Nephron progenitor cell (in vitro differentiated cells): Measurements from ENCODE around the gene TAX1BP1.

ENCODE experiments used
- DNase-seq: peaks from one replicate; pipeline ENCODE4 v3.0.0; 2021
- H3K27ac Mint-ChIP-seq: 2 replicates; pipeline ENCODE4 v1.8.0; 2021; ENCODE audit warnings: mild to moderate bottlenecking, moderate library complexity, mixed read lengths
- H3K27me3 Mint-ChIP-seq: 2 replicates; pipeline ENCODE4 v1.8.0; 2021; ENCODE audit warnings: mild to moderate bottlenecking, low read depth, mixed read lengths; ENCODE audit not compliant: poor library complexity
- H3K36me3 Mint-ChIP-seq: 2 replicates; pipeline ENCODE4 v1.8.0; 2021; ENCODE audit warnings: low read depth, mixed read lengths
- H3K4me1 Mint-ChIP-seq: 2 replicates; pipeline ENCODE4 v1.8.0; 2021; ENCODE audit warnings: mixed read lengths
- H3K4me3 Mint-ChIP-seq: 2 replicates; pipeline ENCODE4 v1.8.0; 2021; ENCODE audit warnings: mild to moderate bottlenecking, moderate library complexity, mixed read lengths
- H3K9me3 Mint-ChIP-seq: 2 replicates; pipeline ENCODE4 v1.8.0; 2021; ENCODE audit warnings: mild to moderate bottlenecking, moderate library complexity, mixed read lengths
- CTCF ChIP-seq: fragments of 200-600 bp; sonication (generic); IDR thresholded peaks from 2 replicates; pipeline ENCODE4 v1.5.0; 2021; ENCODE audit warnings: antibody characterized with exemption

TAX1BP1 gene

DNA sequence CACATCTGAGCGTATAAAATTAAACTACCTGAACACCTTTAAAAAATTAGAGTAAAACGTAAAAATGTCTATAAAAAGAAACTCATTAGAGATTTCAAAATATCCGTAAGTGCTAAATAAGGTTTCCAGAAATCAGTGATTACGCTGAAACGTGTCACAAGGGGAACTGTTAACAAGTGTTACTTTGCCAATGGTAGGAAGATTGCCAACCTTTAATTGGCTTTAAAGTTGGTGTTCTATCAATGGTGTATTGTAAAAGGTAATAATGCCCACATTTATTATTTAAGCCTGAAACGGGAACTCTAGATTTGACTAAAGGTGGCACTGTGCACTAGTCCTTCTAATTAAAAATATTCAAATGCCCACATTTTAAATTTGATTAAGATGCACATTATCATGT is 39.5 kb upstream of the TAX1BP1 start:
- H3K27ac Mint-ChIP-seq: no peak overlapping the region
- H3K4me1 Mint-ChIP-seq: no peaks in the 10 kb centered on the region
- H3K36me3 Mint-ChIP-seq: no peaks in the 10 kb centered on the region
- H3K4me3 Mint-ChIP-seq: no peak overlapping the region
- H3K27me3 Mint-ChIP-seq: peaks cover 10% of the 10 kb centered on the region
- no peak for TF ChIP-seq CTCF
- H3K9me3 Mint-ChIP-seq: no peaks in the 10 kb centered on the region
- DNase-seq: no peak

DNA sequence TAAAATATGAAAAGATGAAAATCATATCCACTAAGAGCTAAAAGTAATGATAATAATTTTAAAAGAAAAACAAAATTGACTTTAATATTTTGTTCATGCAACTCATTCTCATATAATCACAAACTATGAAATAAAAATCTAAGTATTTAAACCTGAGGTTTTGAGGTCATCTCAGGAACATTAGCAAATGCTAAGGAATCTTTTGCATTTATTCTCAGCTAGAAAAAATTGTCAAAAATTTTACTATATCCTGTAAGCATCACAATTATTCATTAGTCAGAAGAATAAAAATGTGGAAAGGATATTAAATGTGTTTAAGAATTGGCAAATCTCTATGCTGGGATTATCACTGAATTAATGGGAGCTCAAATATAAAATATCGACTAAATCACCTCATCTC is 36.8 kb upstream of the TAX1BP1 start:
- no peaks in the 10 kb centered on the region for H3K4me1 Mint-ChIP-seq
- no peaks in the 10 kb centered on the region for H3K36me3 Mint-ChIP-seq
- H3K9me3 Mint-ChIP-seq: no peaks in the 10 kb centered on the region
- TF ChIP-seq CTCF: no peak
- peaks cover 8% of the 10 kb centered on the region for H3K27me3 Mint-ChIP-seq
- no peak overlapping the region for H3K4me3 Mint-ChIP-seq
- no peak for DNase-seq
- H3K27ac Mint-ChIP-seq: no peak overlapping the region

GRCh38 chr7:27704422-27705199 is 35.4 kb upstream of the TAX1BP1 start:
- Mint-ChIP-seq H3K27me3 (peaks cover 3% of the 10 kb centered on the region), H3K36me3 (no peaks in the 10 kb centered on the region), H3K4me3 (no peak overlapping the region)

GRCh38 chr7:27705200-27705594 is 34.8 kb upstream of the TAX1BP1 start:
- Mint-ChIP-seq H3K27ac (no peak overlapping the region), H3K27me3 (peaks cover 3% of the 10 kb centered on the region), H3K4me3 (no peak overlapping the region), H3K4me1 (no peaks in the 10 kb centered on the region), H3K9me3 (peaks cover 8% of the 10 kb centered on the region), H3K36me3 (no peaks in the 10 kb centered on the region)
- DNase-seq: no peak
- TF ChIP-seq CTCF: no peak

More at GRCh38 chr7:27704422-27705199, 35.4 kb upstream of the TAX1BP1 start:
- Mint-ChIP-seq H3K4me1 (no peaks in the 10 kb centered on the region), H3K9me3 (peaks cover 8% of the 10 kb centered on the region), H3K27ac (no peak overlapping the region)
- DNase-seq: no peak
- no peak for TF ChIP-seq CTCF

DNA sequence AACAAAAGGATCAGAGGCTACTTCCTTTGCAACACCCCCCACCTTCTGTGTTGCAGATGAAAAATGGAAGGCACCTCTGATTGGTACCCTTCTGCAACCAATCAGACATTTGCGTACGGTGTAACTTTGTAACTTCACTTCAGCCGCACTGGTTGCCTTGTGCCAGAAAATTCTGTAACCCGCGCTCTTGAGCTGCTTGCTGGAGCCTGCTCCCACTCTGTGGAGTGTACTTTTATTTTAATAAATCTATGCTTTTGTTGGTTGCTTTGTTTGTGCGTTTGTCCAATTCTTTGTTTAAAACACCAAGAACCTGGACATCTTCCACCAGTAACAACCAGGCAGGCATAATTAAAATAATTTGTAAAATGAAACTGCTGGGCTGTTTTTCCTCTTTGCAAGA is 31.5 kb upstream of the TAX1BP1 start:
- TF ChIP-seq CTCF: no peak
- Mint-ChIP-seq H3K9me3 (peaks cover 8% of the 10 kb centered on the region), H3K27ac (no peak overlapping the region), H3K27me3 (peaks cover 5% of the 10 kb centered on the region), H3K4me3 (no peak overlapping the region), H3K36me3 (no peaks in the 10 kb centered on the region), H3K4me1 (no peaks in the 10 kb centered on the region)
- no peak for DNase-seq
